ENCODE data around the gene CCDC106.

CCDC106 gene

GRCh38 chr19:55642153-55643002 lies 5.6 kb upstream of the CCDC106 start:
- TF ChIP-seq CTCF (conservative IDR thresholded peaks at IDR 0.05; ENCODE audit: low read length) = no peak
- no peak for DNase-seq (ENCODE audit: low read depth)
- peak overlapping the region; percentile 70 for H3K4me3 ChIP-seq (ENCODE audit: low read length)

DNA sequence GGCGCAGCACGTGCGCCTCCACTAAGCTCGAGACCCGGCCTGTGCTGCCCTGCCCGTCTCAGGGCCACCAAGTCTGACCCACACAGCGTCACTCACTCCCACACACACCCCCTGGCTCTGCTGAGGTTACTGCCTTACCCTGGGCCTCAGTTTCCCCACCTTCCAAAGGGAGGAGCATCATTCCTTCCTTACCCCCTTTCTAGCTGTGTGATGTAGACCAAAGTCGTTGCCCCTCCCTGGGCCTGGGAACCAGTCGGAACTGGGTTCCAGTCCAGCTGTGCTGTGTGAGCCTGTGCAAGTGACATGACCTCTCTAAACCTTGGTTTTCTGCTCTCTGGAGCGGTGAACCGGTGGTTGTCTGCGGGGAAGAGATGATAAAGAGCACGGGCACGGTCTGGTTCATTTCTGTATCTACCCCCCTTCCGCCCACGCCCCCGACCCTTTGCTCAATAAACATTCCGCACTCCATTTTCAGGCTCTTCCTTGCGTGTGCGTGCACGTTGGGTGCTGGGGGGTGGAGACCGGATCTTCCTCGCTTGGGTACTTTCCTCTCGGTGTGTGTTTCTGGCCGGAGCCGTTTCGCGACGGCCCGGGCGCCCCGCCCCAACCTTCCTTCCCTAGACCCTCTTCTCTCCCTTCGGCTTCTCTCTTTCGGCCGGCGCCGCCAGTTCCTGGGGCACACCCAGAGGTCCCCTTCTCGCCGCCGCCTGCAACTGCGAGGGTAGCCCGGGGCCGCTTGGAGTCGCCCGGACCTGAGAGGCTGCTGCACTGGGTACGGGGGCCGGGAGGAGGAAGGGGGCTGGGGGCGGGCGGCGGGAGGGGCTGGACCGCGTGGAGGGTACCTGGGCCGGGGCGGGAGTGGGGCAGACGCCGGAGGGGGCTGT lies 4.8 kb upstream of the CCDC106 start, which contains the start of gene ZNF581:
TSS of gene ZNF581 (plus strand) at position 647 of the 884 bp plus-strand sequence. CDS start 923 bp downstream, outside the sequence.
- peak; percentile 74 for DNase-seq (ENCODE audit: low read depth)
- H3K4me3 ChIP-seq (ENCODE audit: low read length) = peak within 1 kb of the TSS; percentile 70
- TF ChIP-seq CTCF (conservative IDR thresholded peaks at IDR 0.05; ENCODE audit: low read length) = no peak

DNA sequence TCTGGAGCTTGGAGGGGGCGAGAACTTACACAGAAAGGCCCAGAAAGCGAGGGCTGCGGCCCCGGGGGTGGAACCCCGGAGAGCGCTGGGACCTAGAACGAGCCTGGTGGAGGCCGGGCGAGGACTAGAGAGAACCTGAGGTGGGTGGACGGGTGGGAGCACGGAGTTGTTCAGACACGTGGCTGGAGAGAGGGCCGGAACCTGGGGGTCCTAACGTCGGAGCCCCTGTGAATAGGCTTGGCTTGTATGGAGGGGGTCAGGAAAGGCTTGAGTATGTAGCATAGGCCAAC lies 4.2 kb upstream of the CCDC106 start:
- DNase-seq (ENCODE audit: low read depth) = no peak
- TF ChIP-seq CTCF (conservative IDR thresholded peaks at IDR 0.05; ENCODE audit: low read length) = no peak
- peak overlapping the region; percentile 70 for H3K4me3 ChIP-seq (ENCODE audit: low read length)

DNA sequence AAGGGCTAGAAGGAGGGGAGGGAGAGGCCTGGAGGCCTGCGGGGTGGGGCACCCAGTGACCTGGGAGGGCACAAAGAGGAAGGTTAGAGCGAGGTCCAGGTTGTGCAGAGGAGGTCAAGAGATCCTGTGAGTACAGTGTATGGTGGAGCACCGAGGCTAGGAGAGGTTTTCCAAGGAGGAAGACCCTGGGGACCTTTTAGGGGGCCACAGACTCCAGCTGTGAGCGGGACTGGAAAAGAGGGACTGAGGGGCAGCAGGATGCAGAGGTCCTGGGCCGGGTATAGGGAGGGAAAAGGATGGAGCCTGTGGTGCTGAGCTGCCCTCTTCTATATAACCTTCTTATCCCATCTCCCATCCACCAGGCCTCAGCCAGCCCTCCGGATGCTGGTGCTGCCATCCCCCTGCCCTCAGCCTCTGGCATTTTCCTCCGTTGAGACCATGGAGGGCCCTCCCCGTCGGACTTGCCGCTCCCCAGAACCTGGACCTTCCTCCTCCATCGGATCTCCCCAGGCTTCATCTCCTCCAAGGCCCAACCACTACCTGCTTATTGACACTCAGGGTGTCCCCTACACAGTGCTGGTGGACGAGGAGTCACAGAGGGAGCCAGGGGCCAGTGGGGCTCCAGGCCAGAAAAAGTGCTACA lies 3.7 kb upstream of the CCDC106 start:
- peak overlapping the region; percentile 70 for H3K4me3 ChIP-seq (ENCODE audit: low read length)
- no peak for DNase-seq (ENCODE audit: low read depth)
- no peak for TF ChIP-seq CTCF (conservative IDR thresholded peaks at IDR 0.05; ENCODE audit: low read length)

DNA sequence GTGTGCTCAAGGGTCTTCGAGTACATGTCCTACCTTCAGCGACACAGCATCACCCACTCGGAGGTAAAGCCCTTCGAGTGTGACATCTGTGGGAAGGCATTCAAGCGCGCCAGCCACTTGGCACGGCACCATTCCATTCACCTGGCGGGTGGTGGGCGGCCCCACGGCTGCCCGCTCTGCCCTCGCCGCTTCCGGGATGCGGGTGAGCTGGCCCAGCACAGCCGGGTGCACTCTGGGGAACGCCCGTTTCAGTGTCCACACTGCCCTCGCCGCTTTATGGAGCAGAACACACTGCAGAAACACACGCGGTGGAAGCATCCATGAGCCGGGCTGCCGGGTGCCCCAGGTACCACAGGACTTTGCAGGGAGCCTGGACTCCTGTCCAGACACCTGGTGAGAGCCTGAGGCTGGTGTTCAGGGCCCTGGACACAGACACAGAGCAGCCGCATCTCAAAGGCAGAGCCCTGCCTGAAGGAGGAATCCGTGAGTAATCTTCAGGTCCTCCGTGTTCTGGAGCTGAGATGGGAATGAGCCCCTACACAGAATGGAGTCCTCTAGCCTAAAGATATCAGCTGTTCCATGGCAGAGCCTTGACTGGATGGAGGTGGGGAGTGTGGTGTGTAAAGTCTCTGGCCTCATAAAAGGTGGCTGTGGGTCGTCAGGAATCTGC lies 3.0 kb upstream of the CCDC106 start:
- DNase-seq (ENCODE audit: low read depth) = no peak
- peak overlapping the region; percentile 70 for H3K4me3 ChIP-seq (ENCODE audit: low read length)
- TF ChIP-seq CTCF (conservative IDR thresholded peaks at IDR 0.05; ENCODE audit: low read length) = no peak

DNA sequence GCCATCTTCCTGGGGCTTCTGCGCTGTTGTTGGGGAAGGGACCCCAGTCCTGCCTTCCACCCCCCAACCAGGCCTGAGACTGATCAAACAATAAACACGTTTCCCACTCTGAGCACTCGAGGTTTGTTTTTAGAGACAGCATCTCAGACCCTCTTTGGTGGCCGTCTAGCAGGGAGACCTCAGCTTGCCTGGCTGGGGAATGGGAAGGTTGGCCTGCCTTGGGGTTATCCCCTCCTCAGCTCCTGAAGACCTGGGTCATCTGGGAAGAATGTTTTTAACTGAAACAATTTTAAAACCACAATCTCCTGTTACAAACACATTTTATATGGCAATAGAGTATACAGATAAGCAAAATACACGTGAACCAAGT lies 2.5 kb upstream of the CCDC106 start:
- no peak for DNase-seq (ENCODE audit: low read depth)
- no peak for TF ChIP-seq CTCF (conservative IDR thresholded peaks at IDR 0.05; ENCODE audit: low read length)
- H3K4me3 ChIP-seq (ENCODE audit: low read length) = no peak overlapping the region

All from AG10803 (cell line).